Activated CD4-positive, CD25-positive, alpha-beta regulatory T cell treated with anti-CD3 and anti-CD28 coated beads, Interleukin-2, amount 50 U/mL, for 72 hours (primary cell): ENCODE data around the gene CADM1.

Source experiments
- DNase-seq: peaks from one replicate; pipeline ENCODE4 v3.0.0; 2021

Gene CADM1

DNA sequence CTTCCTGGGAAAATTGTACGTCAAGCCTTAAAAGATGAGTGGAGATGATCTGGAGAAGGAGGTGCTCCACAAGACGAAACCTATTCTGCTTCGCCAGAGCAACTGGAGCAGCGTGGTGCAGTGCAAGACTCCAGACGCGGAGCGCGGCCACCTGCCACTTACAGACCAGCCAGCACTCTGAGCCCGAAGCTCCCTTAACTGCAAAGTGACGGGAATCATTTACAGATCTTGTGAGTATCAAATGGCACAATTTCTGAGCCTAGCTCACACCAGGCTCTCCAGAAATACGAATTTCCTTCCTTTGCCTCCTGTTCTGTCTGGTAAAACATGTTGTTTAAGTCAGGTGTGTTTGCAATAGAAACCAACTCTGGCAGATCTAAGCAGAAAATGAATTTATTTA lies 369.3 kb downstream of the CADM1 start:
- no peak for DNase-seq

DNA sequence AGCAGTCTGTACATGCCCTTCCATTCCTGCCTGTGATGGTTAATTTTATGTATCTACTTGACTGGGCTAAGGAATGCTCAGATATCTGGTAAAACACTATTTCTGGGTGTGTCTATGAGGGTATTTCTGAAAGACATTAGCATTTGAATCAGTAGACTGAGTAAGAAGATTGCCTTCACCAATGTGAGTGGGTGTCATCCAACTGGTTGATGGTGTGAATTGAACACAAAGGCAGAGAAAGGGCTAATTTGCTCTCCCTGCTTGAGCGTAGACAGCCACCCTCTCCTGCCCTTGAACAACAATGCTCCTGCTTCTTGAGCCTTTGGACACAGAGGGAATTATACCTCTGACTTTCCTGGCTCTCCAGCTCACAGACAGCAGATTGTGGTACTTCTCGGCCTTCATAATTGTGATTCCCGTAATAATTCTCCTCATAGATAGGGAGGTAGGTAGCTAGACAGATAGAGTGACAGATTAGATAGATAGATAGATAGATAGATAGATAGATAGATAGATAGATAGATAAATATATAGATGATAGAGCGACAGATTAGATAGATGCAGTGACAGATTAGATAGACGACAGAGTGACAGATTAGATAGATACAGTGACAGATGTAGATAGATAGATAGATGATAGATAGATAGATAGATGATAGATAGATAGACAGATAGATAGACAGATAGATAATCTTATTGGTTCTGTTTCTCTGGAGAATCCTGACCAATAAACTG lies 370.6 kb downstream of the CADM1 start:
- no peak for DNase-seq

DNA sequence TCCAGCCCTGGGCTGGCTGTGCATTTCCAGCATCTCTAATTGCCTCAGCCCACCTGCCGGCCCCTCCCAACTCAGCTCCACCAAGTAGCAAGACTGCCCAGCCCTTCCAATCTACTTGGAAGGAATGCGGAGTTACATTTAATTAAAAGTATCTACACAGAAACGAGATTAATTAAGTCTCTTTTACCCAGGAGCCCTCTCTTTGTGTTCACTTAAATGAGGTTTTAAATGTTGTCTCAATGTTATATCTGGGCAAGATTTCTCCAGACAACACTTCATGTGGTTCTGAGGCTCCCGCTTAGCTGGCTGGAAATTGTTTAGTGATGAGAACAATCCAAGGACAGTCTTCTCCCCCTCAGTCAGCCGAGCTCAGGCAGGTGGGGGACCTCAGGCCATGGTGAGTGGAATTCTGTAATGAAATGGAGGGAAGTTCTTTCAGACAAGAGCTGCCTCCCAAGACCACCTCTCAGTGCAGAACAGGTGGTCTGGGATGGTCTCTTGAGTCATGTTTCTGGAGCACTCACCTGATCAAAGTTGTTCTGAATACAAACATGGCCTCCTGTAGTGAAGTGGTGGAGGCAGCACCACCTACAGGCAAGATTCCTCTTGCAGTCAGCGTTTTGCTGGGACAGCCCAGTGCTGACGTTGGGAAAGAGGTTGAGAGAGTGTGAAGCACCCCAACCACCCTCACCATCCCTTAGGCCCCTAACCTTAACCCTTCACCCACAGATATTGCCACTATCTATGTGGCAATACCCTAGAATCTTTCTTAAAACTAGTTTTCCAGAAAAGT lies 371.6 kb downstream of the CADM1 start:
- no peak for DNase-seq

- no peak for DNase-seq
Observed at GRCh38 chr11:115129473-115130289, 374.5 kb downstream of the CADM1 start.

DNA sequence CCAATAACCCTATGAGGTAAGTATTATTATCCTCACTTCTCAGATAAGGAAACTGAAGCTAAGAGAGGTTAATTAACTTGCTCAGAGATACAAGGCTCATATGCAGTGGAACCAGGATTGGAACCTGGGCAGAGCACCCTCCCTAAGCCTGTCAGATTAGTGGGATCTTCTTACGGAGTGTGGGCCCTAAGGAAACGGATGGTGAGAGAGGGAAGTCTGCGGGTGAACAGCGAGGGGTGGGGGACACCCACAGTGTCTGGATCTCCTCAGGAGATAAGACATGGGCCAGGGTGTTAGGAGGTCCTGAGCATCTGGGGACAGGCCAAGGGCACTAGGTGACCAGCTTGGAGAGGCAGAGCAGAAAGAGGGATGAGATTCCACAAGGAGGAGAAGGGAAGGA lies 376.0 kb downstream of the CADM1 start:
- DNase-seq, result no peak

- DNase-seq, result no peak
Observed at GRCh38 chr11:115127790-115128189, 376.4 kb downstream of the CADM1 start.

- DNase-seq, result no peak
Observed at GRCh38 chr11:115126515-115127208, 377.6 kb downstream of the CADM1 start.

GRCh38 chr11:115126092-115126491 lies 378.1 kb downstream of the CADM1 start:
- DNase-seq, result no peak

DNA sequence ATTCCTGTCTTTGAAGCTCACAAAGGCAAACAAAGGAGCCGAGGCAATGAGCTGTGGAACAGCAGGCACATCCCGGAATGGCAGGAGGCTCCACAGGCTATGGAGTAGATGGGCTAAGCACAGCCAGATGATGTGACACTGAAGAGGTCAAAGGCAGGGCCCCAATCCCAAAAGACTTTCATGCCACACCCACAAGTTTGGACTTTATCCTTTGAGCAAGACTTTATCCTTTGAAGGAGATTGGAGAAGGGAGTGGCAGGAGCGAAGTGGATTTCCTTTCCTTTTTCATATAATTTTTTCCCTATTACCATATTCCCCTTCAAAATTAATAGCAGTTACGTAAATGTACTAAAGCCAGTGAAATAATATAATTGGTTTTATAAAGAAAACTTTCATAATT lies 379.4 kb downstream of the CADM1 start:
- DNase-seq, result no peak

DNA sequence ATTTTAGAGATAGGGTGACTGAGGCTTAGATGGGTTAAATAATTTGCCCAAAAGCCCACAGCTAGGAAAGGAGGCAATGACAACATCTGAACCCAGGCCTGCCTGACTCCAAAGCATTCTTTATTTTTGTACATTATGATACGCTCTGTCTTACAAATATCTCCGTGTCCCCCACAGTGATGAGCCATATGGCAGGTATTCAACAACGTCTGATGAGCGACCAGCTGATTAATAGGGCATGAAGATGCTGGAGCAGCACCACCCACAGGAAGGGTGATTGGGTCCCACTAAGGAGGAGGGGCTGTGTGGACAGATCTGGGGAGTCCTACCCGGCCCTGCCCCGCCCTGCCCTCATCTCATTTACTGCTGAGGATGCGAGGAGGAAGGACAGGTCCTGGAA lies 380.6 kb downstream of the CADM1 start:
- DNase-seq, result no peak

DNA sequence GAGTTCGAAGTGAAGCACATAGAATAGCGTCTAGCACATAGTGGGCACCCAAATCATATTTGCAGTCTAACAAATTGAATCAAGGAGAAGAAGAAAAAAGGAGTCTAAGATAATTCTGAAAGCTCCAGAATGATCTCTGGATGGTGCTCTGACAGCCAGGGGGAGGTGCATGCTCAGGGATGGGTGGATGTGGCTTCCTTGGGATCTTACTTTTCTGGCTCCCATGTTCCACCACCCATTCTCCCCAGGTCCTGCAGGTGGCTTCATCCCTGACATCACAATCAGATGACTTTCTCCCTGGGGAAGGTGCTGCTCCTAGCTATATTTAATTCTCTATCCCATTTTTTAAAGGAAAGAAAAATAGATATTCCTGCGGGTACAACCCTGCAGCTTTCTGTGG lies 381.9 kb downstream of the CADM1 start:
- DNase-seq, result no peak
